Mesodermal cell (in vitro differentiated cells): Measurements from ENCODE around the gene PPID.
A peak's percentile ranks its signal among the peaks of the same experiment; 100 is the strongest.
"Not testable (repeated sequence)": the region's sequence is repeated elsewhere in the genome, so short reads cannot be mapped to it uniquely, and the experiment has no call there.

Source experiments
- H3K27ac ChIP-seq: 2 replicates; pipeline ENCODE4 v1.7.0; 2013; ENCODE audit warnings: mild to moderate bottlenecking, low read depth, low read length, moderate library complexity; ENCODE audit not compliant: severe bottlenecking
- H3K36me3 ChIP-seq: 2 replicates; pipeline ENCODE4 v1.7.1; 2013; ENCODE audit warnings: mild to moderate bottlenecking, low read length, moderate library complexity; ENCODE audit not compliant: control insufficient read depth, insufficient read depth
- H3K4me1 ChIP-seq: one replicate; pipeline ENCODE4 v1.7.1; 2013; ENCODE audit warnings: mild to moderate bottlenecking, low read length; ENCODE audit not compliant: insufficient read depth, control insufficient read depth, poor library complexity, severe bottlenecking
- H3K4me3 ChIP-seq: 2 replicates; pipeline ENCODE4 v1.7.0; 2013; ENCODE audit warnings: low read length, control low read depth, mild to moderate bottlenecking; ENCODE audit not compliant: insufficient read depth, poor library complexity, severe bottlenecking; ENCODE audit errors: extremely low read depth
- H3K9me3 ChIP-seq: 2 replicates; pipeline ENCODE4 v1.7.1; 2013; ENCODE audit warnings: mild to moderate bottlenecking, low read length, moderate library complexity; ENCODE audit not compliant: control insufficient read depth
- WGBS, 2 experiments: methylation state at CpG; one replicate each; pipeline ENCODE4 v1.1.5; 2013; ENCODE audit warnings: missing lambda C conversion rate in 2 of 2; ENCODE audit not compliant: insufficient coverage in 2 of 2; 5-methylcytosine and 5-hydroxymethylcytosine counted together

PPID gene

GRCh38 chr4:158729716-158730559 is 6.7 kb upstream of the PPID start:
- H3K9me3 ChIP-seq = no peaks in the 10 kb centered on the region
- no peak overlapping the region for H3K4me3 ChIP-seq
- 38 to 42% methylated on average over 4 of the region's 5 CpGs for WGBS, 2 experiments
- no peaks in the 10 kb centered on the region for H3K36me3 ChIP-seq
- H3K27ac ChIP-seq = no peak overlapping the region
- no peaks in the 10 kb centered on the region for H3K4me1 ChIP-seq

- Histone ChIP-seq H3K9me3 (no peaks in the 10 kb centered on the region), H3K4me3 (no peak overlapping the region), H3K4me1 (no peaks in the 10 kb centered on the region), H3K27ac (no peak overlapping the region), H3K36me3 (no peaks in the 10 kb centered on the region)
- 83% methylated on average over 1 of the region's 1 CpG for WGBS, 2 experiments
Measured at GRCh38 chr4:158728236-158728635, 5.0 kb upstream of the PPID start.

GRCh38 chr4:158726633-158727032 is 3.4 kb upstream of the PPID start:
- Histone ChIP-seq H3K4me3 (no peak overlapping the region), H3K27ac (no peak overlapping the region), H3K9me3 (no peaks in the 10 kb centered on the region), H3K36me3 (no peaks in the 10 kb centered on the region), H3K4me1 (no peaks in the 10 kb centered on the region)
- WGBS, 2 experiments = 71% methylated on average over 1 of the region's 6 CpGs; no CpG with 5 or more reads in 1 of the 2 experiments

GRCh38 chr4:158724637-158725036 is 1.4 kb upstream of the PPID start:
- Histone ChIP-seq H3K36me3 (peaks cover 16% of the 10 kb centered on the region), H3K9me3 (no peaks in the 10 kb centered on the region), H3K4me1 (no peaks in the 10 kb centered on the region), H3K27ac (no peak overlapping the region), H3K4me3 (no peak overlapping the region)
- WGBS, 2 experiments = 90% methylated on average over 2 of the region's 4 CpGs; no CpG with 5 or more reads in 1 of the 2 experiments

GRCh38 chr4:158722291-158722916 is 792 bp downstream of the PPID start:
- H3K27ac ChIP-seq = peak overlapping the region; percentile 80

GRCh38 chr4:158721680-158722079 is 1.5 kb downstream of the PPID start:
- WGBS, 2 experiments = 100% methylated on average over 1 of the region's 1 CpG
- H3K4me1 ChIP-seq = no peaks in the 10 kb centered on the region

More at GRCh38 chr4:158722291-158722916, 792 bp downstream of the PPID start:
- Histone ChIP-seq H3K36me3 (peaks cover 38% of the 10 kb centered on the region), H3K4me3 (peak overlapping the region; percentile 90), H3K9me3 (no peaks in the 10 kb centered on the region), H3K4me1 (no peaks in the 10 kb centered on the region)
- 15 to 25% methylated on average over 9 to 14 of the region's 16 CpGs for WGBS, 2 experiments

GRCh38 chr4:158715802-158716201 is 7.4 kb downstream of the PPID start:
- H3K4me1 ChIP-seq = no peaks in the 10 kb centered on the region
- peaks cover 93% of the 10 kb centered on the region for H3K36me3 ChIP-seq
- no CpG with 5 or more reads among the region's 3 CpGs for WGBS, 2 experiments
- no peak overlapping the region for H3K27ac ChIP-seq
- H3K9me3 ChIP-seq = no peaks in the 10 kb centered on the region
- H3K4me3 ChIP-seq = no peak overlapping the region

More at GRCh38 chr4:158721680-158722079, 1.5 kb downstream of the PPID start:
- Histone ChIP-seq H3K9me3 (no peaks in the 10 kb centered on the region), H3K36me3 (peaks cover 43% of the 10 kb centered on the region), H3K27ac (no peak overlapping the region), H3K4me3 (peak overlapping the region; percentile 90)

- no peak overlapping the region for H3K4me3 ChIP-seq
- no peak overlapping the region for H3K27ac ChIP-seq
- no CpG with 5 or more reads among the region's 4 CpGs for WGBS, 2 experiments
- H3K36me3 ChIP-seq = peaks cover 93% of the 10 kb centered on the region
- H3K9me3 ChIP-seq = no peaks in the 10 kb centered on the region
- no peaks in the 10 kb centered on the region for H3K4me1 ChIP-seq
Measured at GRCh38 chr4:158714937-158715336, 8.3 kb downstream of the PPID start.

- not testable (repeated sequence) for H3K9me3 ChIP-seq, H3K27ac ChIP-seq, H3K4me3 ChIP-seq, H3K4me1 ChIP-seq
- H3K36me3 ChIP-seq = peaks cover 92% of the 10 kb centered on the region
- 100% methylated on average over 1 to 3 of the region's 4 CpGs for WGBS, 2 experiments
Measured at GRCh38 chr4:158712622-158713021, 10.6 kb downstream of the PPID start.

GRCh38 chr4:158710814-158711213 is 12.4 kb downstream of the PPID start:
- Histone ChIP-seq H3K4me3 (no peak overlapping the region), H3K4me1 (no peaks in the 10 kb centered on the region), H3K9me3 (no peaks in the 10 kb centered on the region), H3K27ac (no peak overlapping the region), H3K36me3 (peaks cover 86% of the 10 kb centered on the region)
- no CpG with 5 or more reads among the region's 1 CpG for WGBS, 2 experiments

GRCh38 chr4:158704274-158704673 is 18.9 kb downstream of the PPID start:
- Histone ChIP-seq H3K4me3 (no peak overlapping the region), H3K36me3 (peaks cover 34% of the 10 kb centered on the region), H3K4me1 (no peaks in the 10 kb centered on the region), H3K9me3 (no peaks in the 10 kb centered on the region), H3K27ac (no peak overlapping the region)
- 81 to 83% methylated on average over 2 to 3 of the region's 4 CpGs for WGBS, 2 experiments
